T-cell (primary cell): Measurements from ENCODE around the gene QRFP. TPM values are rescaled to one million over a fixed set of nuclear protein-coding genes. Genes with fewer than 3 reads are reported as not detected.

Experiments used
- ATAC-seq, 4 experiments: fragments of 200-7000 bp in 3 of 4; fragments of 150-1000 bp in 1 of 4; cut with Tn5 transposase; replicated peaks in 1 of 4; 1 replicate in 3 of 4; 2 replicates in 1 of 4; pipeline ENCODE4 v1.10.0; 2021; ENCODE audit warnings: moderate library complexity in 3 of 4, mild to moderate bottlenecking in 2 of 4, moderate number of reproducible peaks in 1 of 4
- CTCF ChIA-PET, 2 donors: fragments of 300-600 bp; sonication (Branson Sonifier 250); formaldehyde crosslinking; loops; one replicate each; lab custom pipeline; 2022; ENCODE audit warnings: antibody characterized with exemption in 2 of 2; lab: Charles Lee
- POLR2A ChIA-PET, 2 donors: fragments of 300-600 bp; sonication (Branson Sonifier 250); formaldehyde crosslinking; loops; one replicate each; lab custom pipeline; 2022; ENCODE audit warnings: antibody characterized with exemption in 2 of 2; lab: Charles Lee
- DNase-seq, 35 experiments: peaks; one replicate each; pipeline versions ENCODE4 v3.0.0 to v3.0.0-alpha.2; 2013 to 2023
- H3K27ac ChIP-seq: one replicate; pipeline ENCODE4 v1.5.1; 2013; ENCODE audit warnings: low read length
- H3K27me3 ChIP-seq, 2 experiments: replicated peaks in 1 of 2; 1 replicate in 1 of 2; 2 replicates in 1 of 2; pipeline versions ENCODE4 v1.6.1 to v1.7.0; 2013; ENCODE audit warnings: low read length in 1 of 2, mixed read lengths in 1 of 2; ENCODE audit not compliant: control insufficient read depth in 2 of 2, insufficient read depth in 2 of 2; ENCODE audit errors: extremely low read depth in 1 of 2
- H3K36me3 ChIP-seq, 2 donors: 1 replicate in 1 of 2; 2 replicates in 1 of 2; pipeline versions ENCODE4 v1.6.1 to v1.7.0; 2013; ENCODE audit warnings: low read length in 1 of 2; ENCODE audit not compliant: control insufficient read depth in 2 of 2, insufficient read depth in 1 of 2; ENCODE audit errors: extremely low read depth in 1 of 2
- H3K4me1 ChIP-seq, 2 experiments: 1 replicate in 1 of 2; 2 replicates in 1 of 2; pipeline versions ENCODE4 v1.6.1 to v1.7.0; 2013; ENCODE audit warnings: low read length in 2 of 2, mixed read lengths in 1 of 2; ENCODE audit not compliant: insufficient read depth in 2 of 2, control insufficient read depth in 1 of 2; ENCODE audit errors: extremely low read depth in 1 of 2
- H3K4me3 ChIP-seq, 2 donors: 1 replicate in 1 of 2; 2 replicates in 1 of 2; pipeline versions ENCODE4 v1.5.1 to v1.7.0; 2013; ENCODE audit warnings: mild to moderate bottlenecking in 2 of 2, low read length in 1 of 2, moderate library complexity in 1 of 2; ENCODE audit not compliant: control insufficient read depth in 1 of 2; ENCODE audit errors: extremely low read depth in 1 of 2
- H3K9me3 ChIP-seq: 2 replicates; pipeline ENCODE4 v1.7.0; 2013
- H3K27ac Mint-ChIP-seq, 2 donors: one replicate each; pipeline ENCODE4 v1.8.0; 2020 to 2021; ENCODE audit warnings: mild to moderate bottlenecking in 2 of 2, mixed read lengths in 2 of 2
- H3K27me3 Mint-ChIP-seq, 2 donors: one replicate each; pipeline ENCODE4 v1.8.0; 2021 to 2022; ENCODE audit warnings: mixed read lengths in 2 of 2
- H3K36me3 Mint-ChIP-seq: one replicate; pipeline ENCODE4 v1.8.0; 2021; ENCODE audit warnings: mixed read lengths
- H3K4me1 Mint-ChIP-seq, 3 donors: one replicate each; pipeline ENCODE4 v1.8.0; 2020 to 2022; ENCODE audit warnings: mixed read lengths in 3 of 3, mild to moderate bottlenecking in 1 of 3
- H3K4me3 Mint-ChIP-seq, 3 donors: one replicate each; pipeline ENCODE4 v1.8.0; 2020 to 2022; ENCODE audit warnings: mild to moderate bottlenecking in 3 of 3, mixed read lengths in 3 of 3, moderate library complexity in 3 of 3
- H3K9me3 Mint-ChIP-seq, 3 donors: one replicate each; pipeline ENCODE4 v1.8.0; 2020 to 2022; ENCODE audit warnings: mixed read lengths in 3 of 3
- WGBS: methylation state at CpG from one replicate; pipeline ENCODE4 v1.1.5; 2013; ENCODE audit warnings: missing lambda C conversion rate; ENCODE audit not compliant: insufficient coverage; 5-methylcytosine and 5-hydroxymethylcytosine counted together
- total RNA-seq, 35 experiments: library from RNA in 6 of 35; stranded (reverse) in 6 of 35; fragments of 120-200 nt in 1 of 35; gene quantifications; one replicate each; pipeline versions ENCODE4 v1.2.1 to v1.2.4 and lab custom pipeline; 2013 to 2026

The QRFP gene
- total RNA-seq, 5 donors from 2014 or later (not counting 1 experiment from before 2014, with no cell fraction given): not detected

DNA sequence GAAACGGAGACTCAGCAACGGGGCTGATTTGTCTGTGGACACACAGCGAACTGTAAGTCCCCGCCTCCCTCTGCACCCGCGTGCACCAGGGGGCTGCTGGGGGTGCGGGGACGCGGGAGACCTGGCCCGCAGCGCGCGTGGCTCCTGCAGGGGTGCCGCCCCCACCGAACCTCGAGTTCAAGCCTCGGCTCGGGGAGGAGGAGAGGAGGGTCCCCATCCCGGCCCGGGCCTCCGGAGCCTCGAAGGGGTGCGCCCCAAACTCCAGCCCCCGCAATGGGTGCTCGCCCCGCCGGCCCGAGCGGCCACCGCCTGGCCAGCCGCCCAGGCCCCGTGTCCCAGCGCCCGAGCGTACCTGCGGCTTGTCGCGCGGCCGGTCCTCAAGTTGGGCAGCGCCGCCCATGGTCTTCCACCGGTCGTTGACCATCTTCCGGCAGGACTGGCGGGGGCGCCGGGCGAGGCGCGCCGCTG is 41.6 kb upstream of the QRFP start:
- DNase-seq: no peak
- Mint-ChIP-seq H3K27ac (no peak overlapping the region), H3K27me3 (peaks cover 40 to 73% of the 10 kb centered on the region in 2 donors), H3K4me1 (peaks cover 10 to 22% (median 12%) of the 10 kb centered on the region in 3 donors), H3K4me3 (peak overlapping the region in 1 of 3 donors; percentile 38), H3K9me3 (no peaks in the 10 kb centered on the region), H3K36me3 (no peaks in the 10 kb centered on the region)
- Histone ChIP-seq H3K27ac (no peak overlapping the region), H3K4me1 (peaks cover 0 to 13% of the 10 kb centered on the region in 2 experiments), H3K27me3 (peaks cover 10 to 85% of the 10 kb centered on the region in 2 experiments), H3K36me3 (no peaks in the 10 kb centered on the region), H3K9me3 (no peaks in the 10 kb centered on the region), H3K4me3 (no peak overlapping the region)
- ChIA-PET POLR2A (no interaction called here), CTCF (no interaction called here)
- 5% methylated on average over 45 of the region's 52 CpGs for WGBS
- no peak for ATAC-seq

GRCh38 chr9:130937146-130938076 is 40.8 kb upstream of the QRFP start:
- peaks cover 44 to 76% of the 10 kb centered on the region in 2 donors for H3K27me3 Mint-ChIP-seq
- Histone ChIP-seq H3K9me3 (no peaks in the 10 kb centered on the region), H3K36me3 (no peaks in the 10 kb centered on the region), H3K4me1 (peaks cover 0 to 13% of the 10 kb centered on the region in 2 experiments), H3K27ac (no peak overlapping the region), H3K4me3 (no peak overlapping the region), H3K27me3 (peaks cover 10 to 85% of the 10 kb centered on the region in 2 experiments)
- H3K4me1 Mint-ChIP-seq: peaks cover 10 to 22% (median 14%) of the 10 kb centered on the region in 3 donors
- H3K36me3 Mint-ChIP-seq: no peaks in the 10 kb centered on the region
- ChIA-PET POLR2A (no interaction called here), CTCF (no interaction called here)
- DNase-seq (no peak), ATAC-seq (no peak)
- H3K27ac Mint-ChIP-seq: no peak overlapping the region
- no peaks in the 10 kb centered on the region for H3K9me3 Mint-ChIP-seq
- H3K4me3 Mint-ChIP-seq: peak overlapping the region in 1 of 3 donors; percentile 38
- WGBS: 61% methylated on average over 18 of the region's 23 CpGs

GRCh38 chr9:130936285-130937117 is 39.9 kb upstream of the QRFP start:
- Mint-ChIP-seq H3K9me3 (no peaks in the 10 kb centered on the region), H3K4me1 (peaks cover 10 to 22% (median 14%) of the 10 kb centered on the region in 3 donors), H3K36me3 (no peaks in the 10 kb centered on the region), H3K27ac (peak overlapping the region in 1 of 2 donors; percentile 39), H3K27me3 (peaks cover 45 to 76% of the 10 kb centered on the region in 2 donors), H3K4me3 (peak overlapping the region in 1 of 3 donors; percentile 37)
- Histone ChIP-seq H3K27me3 (peaks cover 10 to 82% of the 10 kb centered on the region in 2 experiments), H3K27ac (no peak overlapping the region), H3K4me1 (peaks cover 0 to 13% of the 10 kb centered on the region in 2 experiments), H3K4me3 (no peak overlapping the region), H3K9me3 (no peaks in the 10 kb centered on the region), H3K36me3 (no peaks in the 10 kb centered on the region)
- POLR2A ChIA-PET: no interaction called here
- ATAC-seq (no peak), DNase-seq (no peak)
- WGBS: 46% methylated on average over 12 of the region's 12 CpGs
- CTCF ChIA-PET: no interaction called here

GRCh38 chr9:130935648-130936271 is 39.1 kb upstream of the QRFP start:
- no peak for ATAC-seq
- Histone ChIP-seq H3K36me3 (no peaks in the 10 kb centered on the region), H3K27ac (no peak overlapping the region), H3K4me1 (peaks cover 0 to 7% of the 10 kb centered on the region in 2 experiments), H3K27me3 (peaks cover 10 to 81% of the 10 kb centered on the region in 2 experiments), H3K9me3 (no peaks in the 10 kb centered on the region), H3K4me3 (no peak overlapping the region)
- DNase-seq: no peak
- ChIA-PET CTCF (no interaction called here), POLR2A (no interaction called here)
- H3K9me3 Mint-ChIP-seq: no peaks in the 10 kb centered on the region
- no peak overlapping the region for H3K4me3 Mint-ChIP-seq
- H3K36me3 Mint-ChIP-seq: no peaks in the 10 kb centered on the region
- peaks cover 41 to 71% of the 10 kb centered on the region in 2 donors for H3K27me3 Mint-ChIP-seq
- H3K4me1 Mint-ChIP-seq: peaks cover 4 to 17% (median 7%) of the 10 kb centered on the region in 3 donors
- peak overlapping the region in 1 of 2 donors; percentile 39 for H3K27ac Mint-ChIP-seq
- 70% methylated on average over 11 of the region's 13 CpGs for WGBS

DNA sequence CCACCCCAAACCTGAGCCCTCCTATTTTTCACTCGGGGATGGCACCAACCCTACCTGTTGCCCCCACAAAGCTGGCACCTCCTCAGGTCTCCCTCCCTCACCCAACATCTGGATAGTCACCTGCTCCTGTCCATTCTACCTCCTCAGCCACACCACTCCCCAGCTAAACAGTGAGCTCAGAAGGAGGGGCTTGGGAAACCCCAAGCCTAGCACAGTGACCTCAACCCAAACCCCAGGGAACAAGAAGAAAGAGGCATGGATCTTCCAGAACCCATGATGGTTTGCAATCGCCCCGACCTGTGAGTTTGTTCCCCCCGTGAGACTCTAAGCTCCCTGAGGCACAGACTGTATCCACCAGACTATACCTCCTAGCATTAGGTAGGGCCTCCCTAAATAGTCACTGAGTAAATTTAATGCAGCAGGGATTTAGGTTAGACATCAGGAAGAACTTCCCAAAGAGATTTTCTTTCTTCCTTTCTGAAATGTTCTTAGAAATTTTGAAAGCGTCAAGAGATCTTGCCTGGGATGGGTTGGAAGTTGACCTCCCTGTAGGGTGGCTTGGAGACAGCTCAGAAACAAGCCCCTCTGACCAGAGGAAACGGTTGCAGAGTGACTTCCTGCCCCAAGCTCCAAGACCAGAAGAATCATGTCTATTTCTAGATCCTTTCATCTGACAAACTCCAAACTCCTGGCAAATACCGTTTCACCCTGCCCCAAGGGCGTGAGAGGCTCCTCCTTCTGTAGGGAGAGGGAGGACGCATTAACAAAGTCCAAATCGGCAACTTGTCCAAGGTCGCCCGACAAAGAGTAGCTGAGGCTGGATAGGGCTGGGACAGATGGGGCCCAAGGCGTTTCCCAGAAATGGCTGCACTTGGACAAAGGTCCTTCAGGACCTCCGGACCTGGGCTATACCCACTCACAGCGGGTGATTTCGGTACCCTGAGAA is 38.4 kb upstream of the QRFP start:
- no peaks in the 10 kb centered on the region for H3K9me3 Mint-ChIP-seq
- H3K4me3 ChIP-seq: no peak overlapping the region
- no peaks in the 10 kb centered on the region for H3K36me3 Mint-ChIP-seq
- H3K36me3 ChIP-seq: no peaks in the 10 kb centered on the region
- ChIA-PET POLR2A (no interaction called here), CTCF (no interaction called here)
- peaks cover 0 to 2% of the 10 kb centered on the region in 2 experiments for H3K4me1 ChIP-seq
- 60% methylated on average over 9 of the region's 16 CpGs for WGBS
- H3K4me3 Mint-ChIP-seq: no peak overlapping the region
- peaks cover 41 to 67% of the 10 kb centered on the region in 2 donors for H3K27me3 Mint-ChIP-seq
- H3K27me3 ChIP-seq: peaks cover 10 to 78% of the 10 kb centered on the region in 2 experiments
- peaks cover 0 to 12% (median 4%) of the 10 kb centered on the region in 3 donors for H3K4me1 Mint-ChIP-seq
- no peak overlapping the region for H3K27ac ChIP-seq
- ATAC-seq (no peak), DNase-seq (no peak)
- H3K27ac Mint-ChIP-seq: no peak overlapping the region
- no peaks in the 10 kb centered on the region for H3K9me3 ChIP-seq
